HepG2 (cell line): ENCODE results near the gene TEKT5. TPM values are rescaled to one million over a fixed set of nuclear protein-coding genes. Genes with fewer than 3 reads are reported as not detected.

Source experiments
- IKZF1 ChIP-seq: fragments of 450-650 bp; IDR thresholded peaks from 2 replicates; pipeline ENCODE4 v1.7.1; 2016
- KLF16 ChIP-seq, 2 experiments: sonication (generic) in 1 of 2; formaldehyde crosslinking in 1 of 2; IDR thresholded peaks; 2 replicates each; pipeline versions ENCODE4 v1.6.1 to v1.8.0; 2016 to 2023; ENCODE audit warnings: missing genetic modification reagents in 2 of 2, missing compliant biosample characterization in 1 of 2
- NR2C2 ChIP-seq: sonication (generic); formaldehyde crosslinking; IDR thresholded peaks from 2 replicates; pipeline ENCODE4 v1.4.0; 2020; ENCODE audit warnings: missing genetic modification reagents, mild to moderate bottlenecking, moderate library complexity, borderline replicate concordance
- SATB2 ChIP-seq: sonication (generic); formaldehyde crosslinking; IDR thresholded peaks from 2 replicates; pipeline ENCODE4 v1.5.0; 2020; ENCODE audit warnings: missing genetic modification reagents
- YY1 ChIP-seq: IDR thresholded peaks from 2 replicates; pipeline ENCODE4 v1.6.1; 2011; ENCODE audit warnings: low read length, low read depth, moderate library complexity, mild to moderate bottlenecking; ENCODE audit not compliant: insufficient read depth, insufficient replicate concordance
- ZFY ChIP-seq: sonication (generic); formaldehyde crosslinking; IDR thresholded peaks from 2 replicates; pipeline ENCODE4 v1.4.0; 2020; ENCODE audit warnings: missing genetic modification reagents
- ZNF564 ChIP-seq: sonication (generic); formaldehyde crosslinking; IDR thresholded peaks from 2 replicates; pipeline ENCODE4 v1.8.1; 2023; ENCODE audit warnings: mild to moderate bottlenecking, missing genetic modification reagents
- polyA plus RNA-seq, 8 experiments: library from polyadenylated mRNA; depleted of rRNA in 3 of 8; stranded (reverse) in 7 of 8; unstranded in 1 of 8; fragments of >200 nt; fragmentation: Illumina TruSeq in 4 of 8; extraction: Trizol in 4 of 8; gene quantifications; 2 replicates each; pipeline versions ENCODE4 v1.2.1 to v1.2.3, GENCODE V29; 2011 to 2016; ENCODE audit warnings: low read depth in 4 of 8, missing spikeins in 1 of 8, mixed read lengths in 1 of 8; ENCODE audit not compliant: insufficient read depth in 1 of 8
- total RNA-seq, 5 experiments: library from RNA; depleted of rRNA; stranded (reverse); fragments of >200 nt; fragmentation: Illumina TruSeq; extraction: Trizol; gene quantifications; 2 replicates each; pipeline ENCODE4 v1.2.3, GENCODE V29; 2016; ENCODE audit warnings: low read depth in 1 of 5
- TF ChIP-seq, protein P1 (sequence below): sonication (generic); formaldehyde crosslinking; IDR thresholded peaks from 2 replicates; pipeline ENCODE4 v1.4.0; 2020; ENCODE audit warnings: missing genetic modification reagents
- TF ChIP-seq, protein P2 (sequence below): sonication (generic); formaldehyde crosslinking; IDR thresholded peaks from 2 replicates; pipeline ENCODE4 v1.5.0; 2020; ENCODE audit warnings: missing genetic modification reagents, mild to moderate bottlenecking, borderline replicate concordance
- TF ChIP-seq, protein P3 (sequence below): sonication (generic); formaldehyde crosslinking; IDR thresholded peaks from 2 replicates; pipeline ENCODE4 v1.5.0; 2020; ENCODE audit warnings: mild to moderate bottlenecking, missing genetic modification reagents, moderate library complexity
- TF ChIP-seq, protein P4 (sequence below): sonication (generic); formaldehyde crosslinking; IDR thresholded peaks from 2 replicates; pipeline ENCODE4 v1.4.0; 2020; ENCODE audit warnings: missing genetic modification reagents, mild to moderate bottlenecking, borderline replicate concordance
- TF ChIP-seq, protein P5 (sequence below): sonication (generic); formaldehyde crosslinking; conservative IDR thresholded peaks from 2 replicates; pipeline ENCODE4 v1.4.0; 2020; ENCODE audit warnings: missing genetic modification reagents
- TF ChIP-seq, protein P6 (sequence below): sonication (generic); formaldehyde crosslinking; IDR thresholded peaks from 2 replicates; pipeline ENCODE4 v1.4.0; 2020; ENCODE audit warnings: missing genetic modification reagents

Gene TEKT5
- total and polyA plus RNA-seq, 2 of the 13 experiments (the other 11 are each of a cell fraction or from before 2014, with no cell fraction given), result 0.16 TPM; not detected in 1

DNA sequence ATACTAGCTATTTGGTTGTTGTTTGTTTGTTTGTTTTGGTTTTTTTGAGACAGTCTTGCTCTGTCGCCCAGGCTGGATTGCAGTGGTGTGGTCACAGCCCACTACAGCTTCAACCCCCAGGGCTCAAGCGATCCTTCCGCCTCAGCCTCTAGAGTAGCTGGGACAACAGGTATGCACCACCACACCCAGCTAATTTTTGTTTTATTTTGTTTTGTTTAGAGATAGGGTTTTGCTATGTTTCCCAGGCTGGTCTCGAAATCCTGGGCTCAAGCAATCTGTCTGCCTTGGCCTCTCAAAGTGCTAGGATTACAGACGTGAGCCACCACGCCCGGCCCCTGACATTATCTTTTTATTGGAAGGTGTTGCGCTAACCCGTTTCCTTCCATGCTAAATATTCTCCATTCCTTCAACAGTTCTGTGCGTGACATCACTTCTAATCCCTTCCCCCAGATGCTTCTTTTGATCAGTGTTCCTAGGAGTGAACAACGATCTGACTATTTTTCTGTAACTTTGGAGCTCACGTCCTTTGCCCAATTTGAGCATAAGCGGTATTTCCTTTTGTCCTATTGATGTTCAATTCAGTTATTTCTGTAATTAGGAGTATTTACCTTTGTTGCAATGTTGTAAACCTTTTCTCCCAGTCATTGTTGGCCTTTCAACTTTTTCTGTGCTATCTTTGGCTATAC lies 84.1 kb downstream of the TEKT5 start (continued):
- TF ChIP-seq, protein P1, sequence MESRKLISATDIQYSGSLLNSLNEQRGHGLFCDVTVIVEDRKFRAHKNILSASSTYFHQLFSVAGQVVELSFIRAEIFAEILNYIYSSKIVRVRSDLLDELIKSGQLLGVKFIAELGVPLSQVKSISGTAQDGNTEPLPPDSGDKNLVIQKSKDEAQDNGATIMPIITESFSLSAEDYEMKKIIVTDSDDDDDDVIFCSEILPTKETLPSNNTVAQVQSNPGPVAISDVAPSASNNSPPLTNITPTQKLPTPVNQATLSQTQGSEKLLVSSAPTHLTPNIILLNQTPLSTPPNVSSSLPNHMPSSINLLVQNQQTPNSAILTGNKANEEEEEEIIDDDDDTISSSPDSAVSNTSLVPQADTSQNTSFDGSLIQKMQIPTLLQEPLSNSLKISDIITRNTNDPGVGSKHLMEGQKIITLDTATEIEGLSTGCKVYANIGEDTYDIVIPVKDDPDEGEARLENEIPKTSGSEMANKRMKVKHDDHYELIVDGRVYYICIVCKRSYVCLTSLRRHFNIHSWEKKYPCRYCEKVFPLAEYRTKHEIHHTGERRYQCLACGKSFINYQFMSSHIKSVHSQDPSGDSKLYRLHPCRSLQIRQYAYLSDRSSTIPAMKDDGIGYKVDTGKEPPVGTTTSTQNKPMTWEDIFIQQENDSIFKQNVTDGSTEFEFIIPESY, result no peak
- TF ChIP-seq ZNF564 (CRISPR knock-in tag), result no peak
- TF ChIP-seq, protein P2, sequence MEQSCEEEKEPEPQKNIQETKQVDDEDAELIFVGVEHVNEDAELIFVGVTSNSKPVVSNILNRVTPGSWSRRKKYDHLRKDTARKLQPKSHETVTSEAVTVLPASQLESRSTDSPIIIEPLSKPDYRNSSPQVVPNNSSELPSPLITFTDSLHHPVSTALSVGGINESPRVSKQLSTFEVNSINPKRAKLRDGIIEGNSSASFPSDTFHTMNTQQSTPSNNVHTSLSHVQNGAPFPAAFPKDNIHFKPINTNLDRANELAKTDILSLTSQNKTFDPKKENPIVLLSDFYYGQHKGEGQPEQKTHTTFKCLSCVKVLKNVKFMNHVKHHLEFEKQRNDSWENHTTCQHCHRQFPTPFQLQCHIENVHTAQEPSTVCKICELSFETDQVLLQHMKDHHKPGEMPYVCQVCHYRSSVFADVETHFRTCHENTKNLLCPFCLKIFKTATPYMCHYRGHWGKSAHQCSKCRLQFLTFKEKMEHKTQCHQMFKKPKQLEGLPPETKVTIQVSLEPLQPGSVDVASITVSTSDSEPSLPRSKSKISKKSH (CRISPR knock-in tag), result 0 out of 2 replicates have a peak, but pooled peaks have one; percentile 37
- TF ChIP-seq, protein P3, sequence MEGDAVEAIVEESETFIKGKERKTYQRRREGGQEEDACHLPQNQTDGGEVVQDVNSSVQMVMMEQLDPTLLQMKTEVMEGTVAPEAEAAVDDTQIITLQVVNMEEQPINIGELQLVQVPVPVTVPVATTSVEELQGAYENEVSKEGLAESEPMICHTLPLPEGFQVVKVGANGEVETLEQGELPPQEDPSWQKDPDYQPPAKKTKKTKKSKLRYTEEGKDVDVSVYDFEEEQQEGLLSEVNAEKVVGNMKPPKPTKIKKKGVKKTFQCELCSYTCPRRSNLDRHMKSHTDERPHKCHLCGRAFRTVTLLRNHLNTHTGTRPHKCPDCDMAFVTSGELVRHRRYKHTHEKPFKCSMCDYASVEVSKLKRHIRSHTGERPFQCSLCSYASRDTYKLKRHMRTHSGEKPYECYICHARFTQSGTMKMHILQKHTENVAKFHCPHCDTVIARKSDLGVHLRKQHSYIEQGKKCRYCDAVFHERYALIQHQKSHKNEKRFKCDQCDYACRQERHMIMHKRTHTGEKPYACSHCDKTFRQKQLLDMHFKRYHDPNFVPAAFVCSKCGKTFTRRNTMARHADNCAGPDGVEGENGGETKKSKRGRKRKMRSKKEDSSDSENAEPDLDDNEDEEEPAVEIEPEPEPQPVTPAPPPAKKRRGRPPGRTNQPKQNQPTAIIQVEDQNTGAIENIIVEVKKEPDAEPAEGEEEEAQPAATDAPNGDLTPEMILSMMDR (CRISPR knock-in tag), result no peak
- TF ChIP-seq, protein P4, sequence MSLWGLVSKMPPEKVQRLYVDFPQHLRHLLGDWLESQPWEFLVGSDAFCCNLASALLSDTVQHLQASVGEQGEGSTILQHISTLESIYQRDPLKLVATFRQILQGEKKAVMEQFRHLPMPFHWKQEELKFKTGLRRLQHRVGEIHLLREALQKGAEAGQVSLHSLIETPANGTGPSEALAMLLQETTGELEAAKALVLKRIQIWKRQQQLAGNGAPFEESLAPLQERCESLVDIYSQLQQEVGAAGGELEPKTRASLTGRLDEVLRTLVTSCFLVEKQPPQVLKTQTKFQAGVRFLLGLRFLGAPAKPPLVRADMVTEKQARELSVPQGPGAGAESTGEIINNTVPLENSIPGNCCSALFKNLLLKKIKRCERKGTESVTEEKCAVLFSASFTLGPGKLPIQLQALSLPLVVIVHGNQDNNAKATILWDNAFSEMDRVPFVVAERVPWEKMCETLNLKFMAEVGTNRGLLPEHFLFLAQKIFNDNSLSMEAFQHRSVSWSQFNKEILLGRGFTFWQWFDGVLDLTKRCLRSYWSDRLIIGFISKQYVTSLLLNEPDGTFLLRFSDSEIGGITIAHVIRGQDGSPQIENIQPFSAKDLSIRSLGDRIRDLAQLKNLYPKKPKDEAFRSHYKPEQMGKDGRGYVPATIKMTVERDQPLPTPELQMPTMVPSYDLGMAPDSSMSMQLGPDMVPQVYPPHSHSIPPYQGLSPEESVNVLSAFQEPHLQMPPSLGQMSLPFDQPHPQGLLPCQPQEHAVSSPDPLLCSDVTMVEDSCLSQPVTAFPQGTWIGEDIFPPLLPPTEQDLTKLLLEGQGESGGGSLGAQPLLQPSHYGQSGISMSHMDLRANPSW (CRISPR knock-in tag), result peak; percentile 97; the same call in 1 of the 2 replicates
- TF ChIP-seq, protein P5, sequence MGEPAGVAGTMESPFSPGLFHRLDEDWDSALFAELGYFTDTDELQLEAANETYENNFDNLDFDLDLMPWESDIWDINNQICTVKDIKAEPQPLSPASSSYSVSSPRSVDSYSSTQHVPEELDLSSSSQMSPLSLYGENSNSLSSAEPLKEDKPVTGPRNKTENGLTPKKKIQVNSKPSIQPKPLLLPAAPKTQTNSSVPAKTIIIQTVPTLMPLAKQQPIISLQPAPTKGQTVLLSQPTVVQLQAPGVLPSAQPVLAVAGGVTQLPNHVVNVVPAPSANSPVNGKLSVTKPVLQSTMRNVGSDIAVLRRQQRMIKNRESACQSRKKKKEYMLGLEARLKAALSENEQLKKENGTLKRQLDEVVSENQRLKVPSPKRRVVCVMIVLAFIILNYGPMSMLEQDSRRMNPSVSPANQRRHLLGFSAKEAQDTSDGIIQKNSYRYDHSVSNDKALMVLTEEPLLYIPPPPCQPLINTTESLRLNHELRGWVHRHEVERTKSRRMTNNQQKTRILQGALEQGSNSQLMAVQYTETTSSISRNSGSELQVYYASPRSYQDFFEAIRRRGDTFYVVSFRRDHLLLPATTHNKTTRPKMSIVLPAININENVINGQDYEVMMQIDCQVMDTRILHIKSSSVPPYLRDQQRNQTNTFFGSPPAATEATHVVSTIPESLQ (CRISPR knock-in tag), result no peak
- 0 out of 2 replicates have a peak, but pooled peaks have one; percentile 25 for TF ChIP-seq SATB2 (CRISPR knock-in tag)
- 0 out of 2 replicates have a peak, but pooled peaks have one; percentile 37 for TF ChIP-seq NR2C2 (CRISPR knock-in tag)
- TF ChIP-seq KLF16 (CRISPR knock-in tag; IDR thresholded peaks at IDR 0.05), result no peak
- TF ChIP-seq, protein P6, sequence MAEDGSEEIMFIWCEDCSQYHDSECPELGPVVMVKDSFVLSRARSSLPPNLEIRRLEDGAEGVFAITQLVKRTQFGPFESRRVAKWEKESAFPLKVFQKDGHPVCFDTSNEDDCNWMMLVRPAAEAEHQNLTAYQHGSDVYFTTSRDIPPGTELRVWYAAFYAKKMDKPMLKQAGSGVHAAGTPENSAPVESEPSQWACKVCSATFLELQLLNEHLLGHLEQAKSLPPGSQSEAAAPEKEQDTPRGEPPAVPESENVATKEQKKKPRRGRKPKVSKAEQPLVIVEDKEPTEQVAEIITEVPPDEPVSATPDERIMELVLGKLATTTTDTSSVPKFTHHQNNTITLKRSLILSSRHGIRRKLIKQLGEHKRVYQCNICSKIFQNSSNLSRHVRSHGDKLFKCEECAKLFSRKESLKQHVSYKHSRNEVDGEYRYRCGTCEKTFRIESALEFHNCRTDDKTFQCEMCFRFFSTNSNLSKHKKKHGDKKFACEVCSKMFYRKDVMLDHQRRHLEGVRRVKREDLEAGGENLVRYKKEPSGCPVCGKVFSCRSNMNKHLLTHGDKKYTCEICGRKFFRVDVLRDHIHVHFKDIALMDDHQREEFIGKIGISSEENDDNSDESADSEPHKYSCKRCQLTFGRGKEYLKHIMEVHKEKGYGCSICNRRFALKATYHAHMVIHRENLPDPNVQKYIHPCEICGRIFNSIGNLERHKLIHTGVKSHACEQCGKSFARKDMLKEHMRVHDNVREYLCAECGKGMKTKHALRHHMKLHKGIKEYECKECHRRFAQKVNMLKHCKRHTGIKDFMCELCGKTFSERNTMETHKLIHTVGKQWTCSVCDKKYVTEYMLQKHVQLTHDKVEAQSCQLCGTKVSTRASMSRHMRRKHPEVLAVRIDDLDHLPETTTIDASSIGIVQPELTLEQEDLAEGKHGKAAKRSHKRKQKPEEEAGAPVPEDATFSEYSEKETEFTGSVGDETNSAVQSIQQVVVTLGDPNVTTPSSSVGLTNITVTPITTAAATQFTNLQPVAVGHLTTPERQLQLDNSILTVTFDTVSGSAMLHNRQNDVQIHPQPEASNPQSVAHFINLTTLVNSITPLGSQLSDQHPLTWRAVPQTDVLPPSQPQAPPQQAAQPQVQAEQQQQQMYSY (CRISPR knock-in tag), result no peak
- TF ChIP-seq ZFY (CRISPR knock-in tag), result peak; percentile 52
- no peak for TF ChIP-seq YY1
- TF ChIP-seq IKZF1, result no peak
